ENCODE measurements around the gene NCKAP5L. TPM values are rescaled to one million over a fixed set of nuclear protein-coding genes. Genes with fewer than 3 reads are reported as not detected.
A peak's percentile ranks its signal among the peaks of the same experiment; 100 is the strongest.

NCKAP5L gene
- total RNA-seq, 3 donors from 2014 or later (not counting 1 experiment from before 2014, with no cell fraction given): 16.7 to 19.3 (median 16.8) TPM

GRCh38 chr12:49821373-49822287 is 6.6 kb downstream of the NCKAP5L start:
- intact Hi-C loops (cut with micrococcal nuclease): no loop called here
- WGBS (ENCODE audit: insufficient coverage): 87% methylated on average over 10 of the region's 10 CpGs
- DNase-seq (peak in 1 of 2 donors; percentile 9), ATAC-seq (no peak)
- H3K36me3 ChIP-seq (ENCODE audit: control insufficient read depth, insufficient read depth, low read length): no peaks in the 10 kb centered on the region
- no peaks in the 10 kb centered on the region for H3K36me3 Mint-ChIP-seq
- H3K4me1 ChIP-seq (ENCODE audit: control insufficient read depth, insufficient read depth, low read length): peaks cover 31% of the 10 kb centered on the region
- TF ChIP-seq CTCF (IDR thresholded peaks at IDR 0.05): no peak
- peaks cover 18 to 35% of the 10 kb centered on the region in 2 donors for H3K4me1 Mint-ChIP-seq
- H3K27me3 Mint-ChIP-seq (ENCODE audit: low read depth in 2 of 2): no peaks in the 10 kb centered on the region
- no peaks in the 10 kb centered on the region for H3K27me3 ChIP-seq (ENCODE audit: control insufficient read depth, insufficient read depth, low read length)
- H3K4me3 ChIP-seq (ENCODE audit: low read length): no peak overlapping the region
- H3K9me3 ChIP-seq (ENCODE audit: control insufficient read depth, insufficient read depth, low read length): no peaks in the 10 kb centered on the region
- H3K9me3 Mint-ChIP-seq: no peaks in the 10 kb centered on the region
- H3K27ac Mint-ChIP-seq: peak overlapping the region in 1 of 2 donors; percentile 70
- H3K27ac ChIP-seq (ENCODE audit: low read length): no peak overlapping the region
- no peak overlapping the region for H3K4me3 Mint-ChIP-seq

- H3K4me3 ChIP-seq (ENCODE audit: low read length): no peak overlapping the region
- 90% methylated on average over 2 of the region's 2 CpGs for WGBS (ENCODE audit: insufficient coverage)
- intact Hi-C loops (cut with micrococcal nuclease): no loop called here
- DNase-seq: no peak
- peaks cover 20% of the 10 kb centered on the region for H3K4me1 ChIP-seq (ENCODE audit: control insufficient read depth, insufficient read depth, low read length)
- Mint-ChIP-seq H3K27ac (no peak overlapping the region), H3K36me3 (no peaks in the 10 kb centered on the region), H3K9me3 (no peaks in the 10 kb centered on the region), H3K27me3 (ENCODE audit: low read depth in 2 of 2) (no peaks in the 10 kb centered on the region), H3K4me3 (no peak overlapping the region), H3K4me1 (peaks cover 13 to 30% of the 10 kb centered on the region in 2 donors)
- no peaks in the 10 kb centered on the region for H3K9me3 ChIP-seq (ENCODE audit: control insufficient read depth, insufficient read depth, low read length)
- H3K27me3 ChIP-seq (ENCODE audit: control insufficient read depth, insufficient read depth, low read length): no peaks in the 10 kb centered on the region
- no peak for ATAC-seq
- no peaks in the 10 kb centered on the region for H3K36me3 ChIP-seq (ENCODE audit: control insufficient read depth, insufficient read depth, low read length)
- TF ChIP-seq CTCF (IDR thresholded peaks at IDR 0.05): no peak
- H3K27ac ChIP-seq (ENCODE audit: low read length): no peak overlapping the region
These were observed 8.4 kb downstream of the NCKAP5L start for GRCh38 chr12:49819786-49820185.

- TF ChIP-seq CTCF (IDR thresholded peaks at IDR 0.05): no peak
- Mint-ChIP-seq H3K27ac (no peak overlapping the region), H3K36me3 (no peaks in the 10 kb centered on the region), H3K4me1 (peaks cover 13 to 30% of the 10 kb centered on the region in 2 donors), H3K9me3 (no peaks in the 10 kb centered on the region), H3K4me3 (no peak overlapping the region), H3K27me3 (ENCODE audit: low read depth in 2 of 2) (no peaks in the 10 kb centered on the region)
- Histone ChIP-seq H3K36me3 (ENCODE audit: control insufficient read depth, insufficient read depth, low read length) (no peaks in the 10 kb centered on the region), H3K27me3 (ENCODE audit: control insufficient read depth, insufficient read depth, low read length) (no peaks in the 10 kb centered on the region), H3K4me3 (ENCODE audit: low read length) (no peak overlapping the region), H3K9me3 (ENCODE audit: control insufficient read depth, insufficient read depth, low read length) (no peaks in the 10 kb centered on the region), H3K4me1 (ENCODE audit: control insufficient read depth, insufficient read depth, low read length) (peaks cover 10% of the 10 kb centered on the region), H3K27ac (ENCODE audit: low read length) (no peak overlapping the region)
- intact Hi-C loops (cut with micrococcal nuclease): no loop called here
- ATAC-seq: no peak
- no peak for DNase-seq
- 91% methylated on average over 4 of the region's 7 CpGs for WGBS (ENCODE audit: insufficient coverage)
These were observed 9.8 kb downstream of the NCKAP5L start for GRCh38 chr12:49818241-49818895.
